Neural cell (in vitro differentiated cells): ENCODE data around the gene MAMDC4. TPM values are rescaled to one million over a fixed set of nuclear protein-coding genes. Genes with fewer than 3 reads are reported as not detected.
"Not testable (repeated sequence)": the region's sequence is repeated elsewhere in the genome, so short reads cannot be mapped to it uniquely, and the experiment has no call there.

ENCODE experiments used
- H2AFZ ChIP-seq: fragments of 200-600, 300-800 bp; sonication (generic), shearing (Covaris generic); 2 replicates; pipeline ENCODE4 v1.6.0; 2014; ENCODE audit warnings: low read depth, mild to moderate bottlenecking, antibody characterized with exemption, low read length, moderate library complexity
- H3F3A ChIP-seq: fragments of 200-600 bp; shearing (Covaris generic); 2 replicates; pipeline ENCODE4 v1.6.1; 2016; ENCODE audit warnings: mild to moderate bottlenecking, moderate library complexity, mixed read lengths, antibody characterized with exemption, low read length; ENCODE audit not compliant: insufficient read depth, poor library complexity, severe bottlenecking
- H3K27ac ChIP-seq: fragments of 200-600, 300-800 bp; sonication (generic), shearing (Covaris generic); 2 replicates; pipeline ENCODE4 v1.5.1; 2014; ENCODE audit warnings: mild to moderate bottlenecking, low read length, moderate library complexity
- H3K27me3 ChIP-seq: fragments of 300-800, 200-600 bp; sonication (generic), shearing (Covaris generic); 2 replicates; pipeline ENCODE4 v1.6.0; 2014; ENCODE audit warnings: mild to moderate bottlenecking, low read depth, low read length, moderate library complexity; ENCODE audit not compliant: insufficient read depth
- H3K36me3 ChIP-seq: fragments of 300-800, 200-600 bp; sonication (generic), shearing (Covaris generic); 2 replicates; pipeline ENCODE4 v1.5.1; 2014; ENCODE audit warnings: mild to moderate bottlenecking, antibody characterized with exemption, low read length, moderate library complexity; ENCODE audit not compliant: insufficient read depth
- H3K4me2 ChIP-seq: fragments of 300-800, 200-600 bp; sonication (generic), shearing (Covaris generic); 2 replicates; pipeline ENCODE4 v1.6.0; 2014; ENCODE audit warnings: mild to moderate bottlenecking, low read length
- H3K4me3 ChIP-seq: fragments of 300-800, 200-600 bp; sonication (generic), shearing (Covaris generic); 2 replicates; pipeline ENCODE4 v1.5.1; 2014; ENCODE audit warnings: mild to moderate bottlenecking, low read length, moderate library complexity
- H3K79me2 ChIP-seq: fragments of 200-600 bp; shearing (Covaris generic); replicated peaks from 2 replicates; pipeline ENCODE4 v1.6.0; 2014; ENCODE audit warnings: mild to moderate bottlenecking, low read length, moderate library complexity; ENCODE audit not compliant: insufficient read depth
- H3K9ac ChIP-seq: fragments of 300-800, 200-600 bp; sonication (generic), shearing (Covaris generic); 2 replicates; pipeline ENCODE4 v1.6.1; 2016; ENCODE audit warnings: mild to moderate bottlenecking, low read length, mixed read lengths
- H3K9me2 ChIP-seq: fragments of 200-600 bp; shearing (Covaris generic); 2 replicates; pipeline ENCODE4 v1.6.1; 2016; ENCODE audit warnings: mild to moderate bottlenecking, low read length, mixed read lengths; ENCODE audit not compliant: insufficient read depth
- H3K9me3 ChIP-seq: fragments of 200-600, 300-800 bp; sonication (generic), shearing (Covaris generic); 2 replicates; pipeline ENCODE4 v1.6.1; 2016; ENCODE audit warnings: mild to moderate bottlenecking, mixed run types, low read length, moderate library complexity, mixed read lengths
- H4K20me1 ChIP-seq: fragments of 200-600 bp; shearing (Covaris generic); 2 replicates; pipeline ENCODE4 v1.6.1; 2016; ENCODE audit warnings: mild to moderate bottlenecking, mixed run types; ENCODE audit not compliant: insufficient read depth
- EP300 ChIP-seq: fragments of 450-650 bp; conservative IDR thresholded peaks from 2 replicates; pipeline ENCODE4 v1.6.1; 2014; ENCODE audit warnings: antibody characterized with exemption, mild to moderate bottlenecking, moderate library complexity; ENCODE audit not compliant: poor library complexity, severe bottlenecking
- EZH2 ChIP-seq: fragments of 200-600, 300-800 bp; shearing (Covaris generic), sonication (generic); IDR thresholded peaks from 2 replicates; pipeline ENCODE4 v1.6.1; 2014; ENCODE audit warnings: antibody characterized with exemption, low read length, borderline replicate concordance, mild to moderate bottlenecking; ENCODE audit not compliant: insufficient read depth, poor library complexity, severe bottlenecking
- MXI1 ChIP-seq: fragments of 450-650 bp; conservative IDR thresholded peaks from 2 replicates; pipeline ENCODE4 v1.6.1; 2014; ENCODE audit warnings: antibody characterized with exemption, mild to moderate bottlenecking; ENCODE audit not compliant: poor library complexity, severe bottlenecking
- POLR2AphosphoS5 ChIP-seq: IDR thresholded peaks from 2 replicates; pipeline ENCODE4 v1.6.1; 2012
- RAD21 ChIP-seq: fragments of 450-650 bp; conservative IDR thresholded peaks from 2 replicates; pipeline ENCODE4 v1.6.1; 2014; ENCODE audit warnings: antibody characterized with exemption, mild to moderate bottlenecking, moderate library complexity
- SMC3 ChIP-seq: fragments of 450-650 bp; conservative IDR thresholded peaks from 2 replicates; pipeline ENCODE4 v1.6.1; 2014; ENCODE audit warnings: antibody characterized with exemption, mild to moderate bottlenecking, moderate library complexity; ENCODE audit not compliant: poor library complexity
- TAF1 ChIP-seq: IDR thresholded peaks from 2 replicates; pipeline ENCODE4 v1.6.1; 2012; ENCODE audit warnings: low read depth
- polyA plus RNA-seq: library from polyadenylated mRNA; depleted of rRNA; stranded (reverse); fragments of >200 nt; gene quantifications from 2 replicates; pipeline ENCODE4 v1.2.3, GENCODE V29; 2014
- TF ChIP-seq, protein P1 (sequence below): IDR thresholded peaks from 2 replicates; pipeline ENCODE4 v1.6.1; 2012; ENCODE audit warnings: borderline replicate concordance
- TF ChIP-seq, protein P2 (sequence below): fragments of 450-650 bp; IDR thresholded peaks from 2 replicates; pipeline ENCODE4 v1.5.1; 2014; ENCODE audit warnings: antibody characterized with exemption, mild to moderate bottlenecking, moderate library complexity; ENCODE audit not compliant: poor library complexity, severe bottlenecking

MAMDC4 gene
- polyA plus RNA-seq, 1 donor from 2014 or later, result 13.1 TPM

DNA sequence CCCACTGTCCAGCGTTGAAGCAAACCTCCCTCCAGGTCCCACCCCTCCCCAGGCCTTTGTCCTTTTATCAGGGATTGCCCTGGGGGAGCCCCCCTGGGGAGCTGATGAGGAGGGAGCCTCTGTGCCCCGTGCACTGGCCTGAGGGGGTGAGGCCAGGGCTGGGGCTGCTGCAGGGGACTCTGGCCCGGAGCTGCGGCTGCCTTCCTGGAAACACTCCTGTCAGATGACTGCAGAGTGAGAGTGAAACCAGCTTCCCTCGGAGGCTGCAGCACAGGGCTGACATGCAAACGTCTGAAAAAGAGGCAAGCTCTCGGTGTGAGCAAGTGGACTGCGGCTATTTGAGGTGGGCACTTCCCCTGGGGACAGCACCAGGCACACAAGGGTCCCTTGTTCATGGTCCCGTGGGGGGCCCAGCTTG, 29.6 kb downstream of the MAMDC4 start:
- H3K4me2 ChIP-seq, result no peak overlapping the region

DNA sequence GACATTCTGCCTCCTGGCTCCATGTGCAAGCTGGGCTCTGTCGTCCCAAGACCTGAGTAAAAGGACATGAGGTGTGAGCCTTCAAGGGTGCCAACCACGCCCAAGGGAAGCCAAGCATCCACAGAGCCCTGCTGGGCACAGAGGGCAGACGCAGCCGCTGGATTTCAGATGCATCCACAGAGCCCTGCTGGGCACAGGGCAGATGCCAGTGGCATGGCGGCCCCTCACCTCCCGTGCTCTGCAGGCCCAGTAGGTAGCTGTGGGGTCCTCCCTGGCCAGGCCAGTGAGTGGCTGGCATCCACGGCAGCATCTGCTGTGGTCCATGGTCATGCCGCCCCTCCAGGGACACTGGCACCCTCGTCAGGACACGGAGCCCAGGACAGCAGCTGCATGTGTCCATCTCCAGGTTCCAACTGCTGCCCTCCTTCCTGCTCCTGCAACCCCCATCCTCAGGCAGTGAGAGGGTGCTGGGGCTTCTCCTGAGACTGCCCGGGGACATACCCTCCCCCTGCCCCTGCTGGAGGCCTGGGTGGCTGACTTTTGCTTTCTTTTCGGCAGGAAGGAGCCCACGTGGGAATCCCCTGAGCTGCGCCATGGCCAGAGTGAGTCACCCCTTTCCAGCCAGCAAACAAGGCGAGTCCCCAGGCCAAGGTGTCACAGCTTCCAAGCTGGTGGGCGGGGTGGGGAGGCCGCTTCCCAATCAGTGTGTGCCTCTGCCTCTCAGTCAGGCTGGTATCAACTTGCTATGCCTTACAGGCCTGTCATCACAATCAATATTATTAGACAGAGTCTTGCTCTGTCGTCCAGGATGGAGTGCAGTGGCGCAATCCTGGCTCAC, 30.2 kb downstream of the MAMDC4 start:
- Histone ChIP-seq H3F3A (no peaks in the 10 kb centered on the region), H3K9me2 (no peaks in the 10 kb centered on the region), H3K9me3 (no peaks in the 10 kb centered on the region), H4K20me1 (no peaks in the 10 kb centered on the region), H3K36me3 (no peaks in the 10 kb centered on the region), H3K27me3 (no peaks in the 10 kb centered on the region), H3K9ac (no peak overlapping the region), H2AFZ (no peak overlapping the region), H3K79me2 (peaks cover 2% of the 10 kb centered on the region), H3K27ac (no peak overlapping the region), H3K4me2 (no peak overlapping the region), H3K4me3 (no peak overlapping the region)
- TF ChIP-seq MXI1 (no peak), RAD21 (no peak), SMC3 (no peak), EZH2 (no peak), POLR2AphosphoS5 (no peak), TAF1 (no peak), EP300 (no peak)
- TF ChIP-seq, protein P1, sequence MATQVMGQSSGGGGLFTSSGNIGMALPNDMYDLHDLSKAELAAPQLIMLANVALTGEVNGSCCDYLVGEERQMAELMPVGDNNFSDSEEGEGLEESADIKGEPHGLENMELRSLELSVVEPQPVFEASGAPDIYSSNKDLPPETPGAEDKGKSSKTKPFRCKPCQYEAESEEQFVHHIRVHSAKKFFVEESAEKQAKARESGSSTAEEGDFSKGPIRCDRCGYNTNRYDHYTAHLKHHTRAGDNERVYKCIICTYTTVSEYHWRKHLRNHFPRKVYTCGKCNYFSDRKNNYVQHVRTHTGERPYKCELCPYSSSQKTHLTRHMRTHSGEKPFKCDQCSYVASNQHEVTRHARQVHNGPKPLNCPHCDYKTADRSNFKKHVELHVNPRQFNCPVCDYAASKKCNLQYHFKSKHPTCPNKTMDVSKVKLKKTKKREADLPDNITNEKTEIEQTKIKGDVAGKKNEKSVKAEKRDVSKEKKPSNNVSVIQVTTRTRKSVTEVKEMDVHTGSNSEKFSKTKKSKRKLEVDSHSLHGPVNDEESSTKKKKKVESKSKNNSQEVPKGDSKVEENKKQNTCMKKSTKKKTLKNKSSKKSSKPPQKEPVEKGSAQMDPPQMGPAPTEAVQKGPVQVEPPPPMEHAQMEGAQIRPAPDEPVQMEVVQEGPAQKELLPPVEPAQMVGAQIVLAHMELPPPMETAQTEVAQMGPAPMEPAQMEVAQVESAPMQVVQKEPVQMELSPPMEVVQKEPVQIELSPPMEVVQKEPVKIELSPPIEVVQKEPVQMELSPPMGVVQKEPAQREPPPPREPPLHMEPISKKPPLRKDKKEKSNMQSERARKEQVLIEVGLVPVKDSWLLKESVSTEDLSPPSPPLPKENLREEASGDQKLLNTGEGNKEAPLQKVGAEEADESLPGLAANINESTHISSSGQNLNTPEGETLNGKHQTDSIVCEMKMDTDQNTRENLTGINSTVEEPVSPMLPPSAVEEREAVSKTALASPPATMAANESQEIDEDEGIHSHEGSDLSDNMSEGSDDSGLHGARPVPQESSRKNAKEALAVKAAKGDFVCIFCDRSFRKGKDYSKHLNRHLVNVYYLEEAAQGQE, result no peak
- TF ChIP-seq, protein P2, sequence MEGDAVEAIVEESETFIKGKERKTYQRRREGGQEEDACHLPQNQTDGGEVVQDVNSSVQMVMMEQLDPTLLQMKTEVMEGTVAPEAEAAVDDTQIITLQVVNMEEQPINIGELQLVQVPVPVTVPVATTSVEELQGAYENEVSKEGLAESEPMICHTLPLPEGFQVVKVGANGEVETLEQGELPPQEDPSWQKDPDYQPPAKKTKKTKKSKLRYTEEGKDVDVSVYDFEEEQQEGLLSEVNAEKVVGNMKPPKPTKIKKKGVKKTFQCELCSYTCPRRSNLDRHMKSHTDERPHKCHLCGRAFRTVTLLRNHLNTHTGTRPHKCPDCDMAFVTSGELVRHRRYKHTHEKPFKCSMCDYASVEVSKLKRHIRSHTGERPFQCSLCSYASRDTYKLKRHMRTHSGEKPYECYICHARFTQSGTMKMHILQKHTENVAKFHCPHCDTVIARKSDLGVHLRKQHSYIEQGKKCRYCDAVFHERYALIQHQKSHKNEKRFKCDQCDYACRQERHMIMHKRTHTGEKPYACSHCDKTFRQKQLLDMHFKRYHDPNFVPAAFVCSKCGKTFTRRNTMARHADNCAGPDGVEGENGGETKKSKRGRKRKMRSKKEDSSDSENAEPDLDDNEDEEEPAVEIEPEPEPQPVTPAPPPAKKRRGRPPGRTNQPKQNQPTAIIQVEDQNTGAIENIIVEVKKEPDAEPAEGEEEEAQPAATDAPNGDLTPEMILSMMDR, result no peak

More for the DNA sequence above, 29.6 kb downstream of the MAMDC4 start:
- Histone ChIP-seq H3F3A (no peaks in the 10 kb centered on the region), H3K4me3 (no peak overlapping the region), H3K27me3 (no peaks in the 10 kb centered on the region), H4K20me1 (no peaks in the 10 kb centered on the region), H3K9ac (no peak overlapping the region), H3K9me2 (no peaks in the 10 kb centered on the region), H2AFZ (no peak overlapping the region), H3K27ac (no peak overlapping the region), H3K79me2 (no peaks in the 10 kb centered on the region), H3K36me3 (no peaks in the 10 kb centered on the region), H3K9me3 (no peaks in the 10 kb centered on the region)
- TF ChIP-seq EP300 (no peak), EZH2 (no peak), MXI1 (no peak), POLR2AphosphoS5 (no peak), RAD21 (no peak), SMC3 (no peak), TAF1 (no peak)
- TF ChIP-seq, protein P1, result no peak
- TF ChIP-seq, protein P2, result no peak

DNA sequence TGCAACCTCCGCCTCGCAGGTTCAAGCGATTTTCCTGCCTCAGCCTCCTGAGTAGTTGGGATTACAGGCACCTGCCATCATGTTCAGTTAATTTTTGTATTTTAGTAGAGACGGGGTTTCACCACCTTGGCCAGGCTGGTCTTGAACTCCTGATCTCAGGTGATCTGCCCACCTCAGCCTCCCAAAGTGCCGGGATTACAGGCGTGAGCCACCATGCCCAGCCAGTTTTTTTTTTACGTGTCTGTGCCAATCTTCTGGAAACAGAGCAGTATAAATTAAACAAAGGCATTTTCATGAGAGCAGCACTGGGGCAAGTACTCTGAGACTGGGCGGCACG, 30.8 kb downstream of the MAMDC4 start:
- not testable (repeated sequence) for H3K4me3 ChIP-seq, H3K9ac ChIP-seq, H3K27me3 ChIP-seq, H3K4me2 ChIP-seq, H3K79me2 ChIP-seq, H3K36me3 ChIP-seq, H3K9me2 ChIP-seq, H3F3A ChIP-seq, H3K27ac ChIP-seq, H4K20me1 ChIP-seq, H2AFZ ChIP-seq, H3K9me3 ChIP-seq
